Measurements from ENCODE around the gene NR6A1. TPM values are rescaled to one million over a fixed set of nuclear protein-coding genes. Genes with fewer than 3 reads are reported as not detected.

Gene NR6A1
- total and polyA plus RNA-seq, 10 donors = 0.14 to 3.7 (median 1.9) TPM

DNA sequence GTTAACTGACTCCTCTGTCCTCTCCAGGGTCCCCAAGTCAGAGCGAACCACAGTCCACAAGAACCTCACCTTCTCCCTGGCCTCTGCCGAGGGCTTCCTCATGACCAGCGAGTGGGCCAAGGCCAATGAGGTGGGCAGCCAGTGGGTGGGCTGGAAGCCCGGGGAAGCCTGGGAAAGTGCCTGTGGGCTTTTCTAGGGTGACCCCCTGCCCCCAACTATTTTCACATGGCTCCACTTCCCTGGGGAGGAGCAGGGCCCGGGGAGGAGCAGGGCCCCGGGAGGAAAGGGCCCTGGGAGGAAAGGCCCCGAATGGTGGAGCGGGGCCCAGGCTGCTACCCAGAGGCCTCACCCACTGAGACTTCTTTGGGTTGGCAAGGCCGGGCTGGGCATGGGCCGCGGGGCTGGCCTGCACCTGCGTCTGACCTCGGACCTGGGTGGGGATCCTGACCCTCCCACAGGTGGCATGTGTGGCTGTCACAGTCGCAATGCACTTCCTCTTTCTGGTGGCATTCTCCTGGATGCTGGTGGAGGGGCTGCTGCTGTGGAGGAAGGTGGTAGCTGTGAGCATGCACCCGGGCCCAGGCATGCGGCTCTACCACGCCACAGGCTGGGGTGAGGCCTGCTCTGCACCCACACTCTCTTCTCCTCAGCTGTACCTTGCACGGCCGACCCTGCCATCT lies 302.9 kb downstream of the NR6A1 start:
- DNase-seq = peak; percentile 64
- H3K27ac ChIP-seq = no peak overlapping the region
- no peaks in the 10 kb centered on the region for H3K4me1 ChIP-seq
- H3K9me3 ChIP-seq = peaks cover 0 to 6% (median 0%) of the 10 kb centered on the region in 8 donors
- H3K36me3 ChIP-seq = no peaks in the 10 kb centered on the region
- WGBS, 5 donors = 70 to 81% (median 72%) methylated on average over 7 to 19 of the region's 19 CpGs
- H3K4me3 ChIP-seq = no peak overlapping the region
- peaks cover 0 to 19% (median 0%) of the 10 kb centered on the region in 7 donors for H3K27me3 ChIP-seq (replicated peaks in 1 of 7)
- intact Hi-C loops (cut with DNase I; ENCODE audit: low total_unique reads) = no loop called here
- TF ChIP-seq, protein P1, sequence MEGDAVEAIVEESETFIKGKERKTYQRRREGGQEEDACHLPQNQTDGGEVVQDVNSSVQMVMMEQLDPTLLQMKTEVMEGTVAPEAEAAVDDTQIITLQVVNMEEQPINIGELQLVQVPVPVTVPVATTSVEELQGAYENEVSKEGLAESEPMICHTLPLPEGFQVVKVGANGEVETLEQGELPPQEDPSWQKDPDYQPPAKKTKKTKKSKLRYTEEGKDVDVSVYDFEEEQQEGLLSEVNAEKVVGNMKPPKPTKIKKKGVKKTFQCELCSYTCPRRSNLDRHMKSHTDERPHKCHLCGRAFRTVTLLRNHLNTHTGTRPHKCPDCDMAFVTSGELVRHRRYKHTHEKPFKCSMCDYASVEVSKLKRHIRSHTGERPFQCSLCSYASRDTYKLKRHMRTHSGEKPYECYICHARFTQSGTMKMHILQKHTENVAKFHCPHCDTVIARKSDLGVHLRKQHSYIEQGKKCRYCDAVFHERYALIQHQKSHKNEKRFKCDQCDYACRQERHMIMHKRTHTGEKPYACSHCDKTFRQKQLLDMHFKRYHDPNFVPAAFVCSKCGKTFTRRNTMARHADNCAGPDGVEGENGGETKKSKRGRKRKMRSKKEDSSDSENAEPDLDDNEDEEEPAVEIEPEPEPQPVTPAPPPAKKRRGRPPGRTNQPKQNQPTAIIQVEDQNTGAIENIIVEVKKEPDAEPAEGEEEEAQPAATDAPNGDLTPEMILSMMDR (IDR thresholded peaks at IDR 0.05 in 8 of 11, conservative IDR thresholded peaks at IDR 0.05 in 3 of 11) = no peak

DNA sequence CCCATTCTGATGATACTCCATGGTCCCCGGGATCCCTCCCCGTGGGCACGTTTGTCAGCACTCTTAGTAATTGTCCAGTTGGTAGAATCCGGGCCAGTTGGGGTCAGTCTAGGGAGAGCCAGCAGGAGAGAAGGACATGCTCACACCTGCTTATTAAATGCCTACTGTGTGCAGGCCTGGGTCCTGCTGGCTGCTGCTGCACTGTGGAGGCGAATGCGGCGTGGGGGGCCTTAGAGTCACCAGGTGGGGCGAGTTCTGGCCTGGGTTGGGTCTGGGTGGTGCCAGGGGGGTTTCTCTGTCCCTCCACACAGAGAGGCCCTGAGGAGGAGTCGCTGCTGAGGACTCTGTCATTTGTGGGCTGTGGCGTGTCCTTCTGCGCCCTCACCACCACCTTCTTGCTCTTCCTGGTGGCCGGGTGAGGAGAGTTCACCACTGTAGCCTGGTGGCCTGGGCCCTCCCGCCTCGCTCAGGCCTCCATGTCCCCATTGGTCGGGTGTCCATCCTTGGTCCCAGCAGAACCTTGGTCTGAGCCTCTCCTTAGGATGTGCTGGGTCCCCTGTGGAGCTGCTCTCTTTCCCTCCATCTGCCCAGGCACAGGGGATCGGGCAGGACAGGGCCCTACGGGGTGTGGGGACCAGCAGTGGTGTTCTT lies 303.6 kb downstream of the NR6A1 start:
- WGBS, 5 donors = 88 to 94% (median 92%) methylated on average over 7 to 17 of the region's 17 CpGs
- DNase-seq = peak; percentile 46
- H3K9me3 ChIP-seq = peaks cover 0 to 8% (median 0%) of the 10 kb centered on the region in 8 donors
- peaks cover 0 to 19% (median 0%) of the 10 kb centered on the region in 7 donors for H3K27me3 ChIP-seq (replicated peaks in 1 of 7)
- H3K4me1 ChIP-seq = no peaks in the 10 kb centered on the region
- H3K4me3 ChIP-seq = no peak overlapping the region
- no peak overlapping the region for H3K27ac ChIP-seq
- intact Hi-C loops (cut with DNase I; ENCODE audit: low total_unique reads) = no loop called here
- H3K36me3 ChIP-seq = no peaks in the 10 kb centered on the region
- TF ChIP-seq, protein P1 (IDR thresholded peaks at IDR 0.05 in 8 of 11, conservative IDR thresholded peaks at IDR 0.05 in 3 of 11) = no peak
- TF ChIP-seq POLR2AphosphoS5 (IDR thresholded peaks at IDR 0.05) = no peak

Small RNAs within 50 kb of the gene (microRNA-seq; reads per million reads assigned to microRNA genes)
- 211 to 451 (median 227) reads per million in 3 donors for gene MIR181A2
- 175 to 473 (median 366) reads per million in 3 donors for gene MIR181B2

Small RNAs within 50 kb of the gene (small RNA-seq; reads per million reads assigned to genes)
- 95.6 to 149 (median 109) reads per million in 4 donors for gene MIR181A2
- 8.8 to 15.3 (median 12.0) reads per million in 4 donors for gene MIR181B2
- 0 reads per million in 4 donors for gene RN7SL302P

Other genes with a start within 250 kb of the NR6A1 start
- 100 to 1,000 TPM in 6 of 7 donors, 10 to 100 TPM in 1; 44.0 to 187 (median 139) TPM for gene OLFML2A, start 5.8 kb upstream of the NR6A1 start, total RNA-seq
- 10 to 100 TPM in 1 of 3 donors, 1 to 10 TPM in 2; 3.0 to 12.5 (median 3.2) TPM for gene OLFML2A, start 5.8 kb upstream of the NR6A1 start, polyA plus RNA-seq
- not detected for gene WDR38, start 82.1 kb upstream of the NR6A1 start, total RNA-seq
- gene WDR38, start 82.1 kb upstream of the NR6A1 start, polyA plus RNA-seq = not detected
- 1,000 to 10,000 TPM in 4 of 7 donors, 100 to 1,000 TPM in 3; 873 to 1,139 (median 1,001) TPM for gene RPL35, start 90.6 kb upstream of the NR6A1 start, total RNA-seq
- 1,000 to 10,000 TPM; 7,414 to 8,208 (median 8,201) TPM for gene RPL35, start 90.6 kb upstream of the NR6A1 start, polyA plus RNA-seq
- gene ARPC5L, start 90.8 kb upstream of the NR6A1 start, total RNA-seq = 10 to 100 TPM; 33.6 to 50.4 (median 47.3) TPM
- 10 to 100 TPM; 48.1 to 75.3 (median 48.9) TPM for gene ARPC5L, start 90.8 kb upstream of the NR6A1 start, polyA plus RNA-seq
- gene GOLGA1, start 169.8 kb upstream of the NR6A1 start, total RNA-seq = 10 to 100 TPM; 21.0 to 30.5 (median 24.3) TPM
- 1 to 10 TPM; 4.7 to 7.4 (median 6.3) TPM for gene GOLGA1, start 169.8 kb upstream of the NR6A1 start, polyA plus RNA-seq